Panc1 (cell line): ENCODE data around the gene MYG1. TPM values are rescaled to one million over a fixed set of nuclear protein-coding genes. Genes with fewer than 3 reads are reported as not detected.

Experiments used
- ATAC-seq: fragments of 200-7000 bp; cut with Tn5 transposase; 2 replicates; pipeline ENCODE4 v1.9.1; 2020; ENCODE audit warnings: mild to moderate bottlenecking, moderate library complexity
- BruUV-seq: library from RNA; stranded (reverse); fragments of 400-500 nt; replicated peaks from 2 replicates; lab custom pipeline; 2021; lab: Mats Ljungman, UMichigan
- CTCF ChIA-PET: fragments of 300-600 bp; sonication (Branson Sonifier 250); formaldehyde crosslinking; loops from one replicate; lab custom pipeline; 2022; ENCODE audit warnings: antibody characterized with exemption; lab: Charles Lee
- POLR2A ChIA-PET: fragments of 300-600 bp; sonication (Branson Sonifier 250); formaldehyde crosslinking; loops from one replicate; lab custom pipeline; 2022; ENCODE audit warnings: antibody characterized with exemption; lab: Charles Lee
- DNase-seq: peaks from one replicate; pipeline ENCODE4 v3.0.0-alpha.2; 2010; ENCODE audit warnings: low read depth, low spot score
- H3K27ac ChIP-seq: 2 replicates; pipeline ENCODE4 v1.5.1; 2011; ENCODE audit warnings: mild to moderate bottlenecking, low read length, inconsistent platforms
- H3K27me3 ChIP-seq: fragments of 200-500 bp; sonication (Bioruptor generic); 2 replicates; pipeline ENCODE4 v1.6.0; 2014; ENCODE audit warnings: low read length, inconsistent platforms; ENCODE audit not compliant: control insufficient read depth, insufficient read depth
- H3K36me3 ChIP-seq: fragments of 200-500 bp; sonication (Bioruptor generic); 2 replicates; pipeline ENCODE4 v1.5.1; 2014; ENCODE audit warnings: inconsistent platforms, mild to moderate bottlenecking, low read length, moderate library complexity; ENCODE audit not compliant: control insufficient read depth, insufficient read depth
- H3K4me1 ChIP-seq: 2 replicates; pipeline ENCODE4 v1.5.1; 2011; ENCODE audit warnings: inconsistent platforms, mild to moderate bottlenecking, low read length, moderate library complexity; ENCODE audit not compliant: control insufficient read depth, insufficient read depth
- H3K4me3 ChIP-seq, 2 experiments: 2 replicates each; pipeline ENCODE4 v1.5.1; 2011 to 2012; ENCODE audit warnings: low read depth in 2 of 2, low read length in 2 of 2, mild to moderate bottlenecking in 2 of 2, inconsistent platforms in 1 of 2, moderate library complexity in 1 of 2
- H3K9me3 ChIP-seq: fragments of 200-500 bp; sonication (Bioruptor generic); 2 replicates; pipeline ENCODE4 v1.5.1; 2014; ENCODE audit warnings: low read depth, mild to moderate bottlenecking, inconsistent platforms, low read length, moderate library complexity; ENCODE audit not compliant: control insufficient read depth, insufficient read depth
- POLR2AphosphoS5 ChIP-seq: IDR thresholded peaks from 2 replicates; pipeline ENCODE4 v1.6.1; 2012; ENCODE audit warnings: mild to moderate bottlenecking, low read depth, low read length, moderate library complexity
- SIN3A ChIP-seq: IDR thresholded peaks from 2 replicates; pipeline ENCODE4 v1.6.1; 2012; ENCODE audit warnings: low read depth, mild to moderate bottlenecking, low read length, moderate library complexity, borderline replicate concordance; ENCODE audit not compliant: insufficient read depth
- TCF7L2 ChIP-seq: IDR thresholded peaks from 2 replicates; pipeline ENCODE4 v1.6.1; 2011; ENCODE audit warnings: mild to moderate bottlenecking, low read depth, low read length, inconsistent platforms
- in situ Hi-C: cut with HindIII; loops from 2 replicates; pipeline ENCODE4 v1.10.0; 2016; ENCODE audit warnings: low sequenced_read_pairs, low pct_unique_long_range_greater_than_20kb
- intact Hi-C: fragments of 100-400 bp; cut with micrococcal nuclease; formaldehyde crosslinking; loops from one replicate; pipeline ENCODE4 v1.10.0; 2022; ENCODE audit not compliant: unreplicated experiment
- total RNA-seq: library from RNA; stranded (reverse); gene quantifications from one replicate; pipeline ENCODE4 v1.2.1, GENCODE V29; 2021; ENCODE audit not compliant: unreplicated experiment
- TF ChIP-seq, protein P1 (sequence below): fragments of 450-650 bp; IDR thresholded peaks from 2 replicates; pipeline ENCODE4 v1.5.1; 2017; ENCODE audit warnings: mild to moderate bottlenecking
- TF ChIP-seq, protein P2 (sequence below), 2 experiments: IDR thresholded peaks; 2 replicates each; pipeline ENCODE4 v1.6.1; 2011 to 2012; ENCODE audit warnings: low read depth in 2 of 2, control low read depth in 1 of 2, low read length in 1 of 2, mild to moderate bottlenecking in 1 of 2, moderate library complexity in 1 of 2; ENCODE audit not compliant: insufficient read depth in 1 of 2

MYG1 gene
- total RNA-seq, 1 experiment from 2014 or later: 77.4 TPM

DNA sequence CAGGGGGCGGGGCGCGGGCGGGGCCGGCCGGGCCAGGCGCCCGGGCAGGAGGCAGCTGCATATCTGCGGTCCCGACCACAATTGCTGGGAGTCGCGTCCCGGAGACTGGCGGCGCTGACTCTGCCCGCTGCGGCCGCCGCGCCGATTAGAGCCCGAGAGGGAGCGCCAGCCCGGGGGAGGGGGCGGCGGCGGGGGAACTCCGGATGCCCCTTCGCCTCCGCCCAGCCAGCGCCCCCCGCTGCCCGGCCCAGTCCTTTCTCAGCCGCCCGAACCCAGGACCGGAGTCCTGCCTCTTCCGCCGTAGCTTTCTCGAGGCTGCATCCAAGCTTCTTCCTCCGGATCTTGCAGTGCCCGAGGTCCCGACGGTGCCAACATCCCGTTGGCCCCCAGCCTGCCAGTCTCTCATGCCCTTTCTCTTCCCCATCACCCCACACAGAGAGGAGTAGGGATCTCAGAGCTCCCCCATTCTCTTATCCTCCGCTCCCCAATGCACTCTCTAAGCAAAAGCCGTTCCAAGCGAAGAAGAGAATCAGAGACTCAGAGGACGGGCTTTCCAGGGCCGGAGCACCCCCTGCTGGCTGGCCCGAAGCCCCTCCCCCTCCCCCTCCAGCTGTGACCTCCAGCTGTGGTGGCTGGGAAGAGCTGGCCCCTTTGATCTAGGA, 45.5 kb downstream of the MYG1 start:
- TF ChIP-seq, protein P1, sequence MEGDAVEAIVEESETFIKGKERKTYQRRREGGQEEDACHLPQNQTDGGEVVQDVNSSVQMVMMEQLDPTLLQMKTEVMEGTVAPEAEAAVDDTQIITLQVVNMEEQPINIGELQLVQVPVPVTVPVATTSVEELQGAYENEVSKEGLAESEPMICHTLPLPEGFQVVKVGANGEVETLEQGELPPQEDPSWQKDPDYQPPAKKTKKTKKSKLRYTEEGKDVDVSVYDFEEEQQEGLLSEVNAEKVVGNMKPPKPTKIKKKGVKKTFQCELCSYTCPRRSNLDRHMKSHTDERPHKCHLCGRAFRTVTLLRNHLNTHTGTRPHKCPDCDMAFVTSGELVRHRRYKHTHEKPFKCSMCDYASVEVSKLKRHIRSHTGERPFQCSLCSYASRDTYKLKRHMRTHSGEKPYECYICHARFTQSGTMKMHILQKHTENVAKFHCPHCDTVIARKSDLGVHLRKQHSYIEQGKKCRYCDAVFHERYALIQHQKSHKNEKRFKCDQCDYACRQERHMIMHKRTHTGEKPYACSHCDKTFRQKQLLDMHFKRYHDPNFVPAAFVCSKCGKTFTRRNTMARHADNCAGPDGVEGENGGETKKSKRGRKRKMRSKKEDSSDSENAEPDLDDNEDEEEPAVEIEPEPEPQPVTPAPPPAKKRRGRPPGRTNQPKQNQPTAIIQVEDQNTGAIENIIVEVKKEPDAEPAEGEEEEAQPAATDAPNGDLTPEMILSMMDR: peak; percentile 91
- no peak for TF ChIP-seq POLR2AphosphoS5
- no peak for TF ChIP-seq TCF7L2
- TF ChIP-seq SIN3A: no peak
- TF ChIP-seq, protein P2, sequence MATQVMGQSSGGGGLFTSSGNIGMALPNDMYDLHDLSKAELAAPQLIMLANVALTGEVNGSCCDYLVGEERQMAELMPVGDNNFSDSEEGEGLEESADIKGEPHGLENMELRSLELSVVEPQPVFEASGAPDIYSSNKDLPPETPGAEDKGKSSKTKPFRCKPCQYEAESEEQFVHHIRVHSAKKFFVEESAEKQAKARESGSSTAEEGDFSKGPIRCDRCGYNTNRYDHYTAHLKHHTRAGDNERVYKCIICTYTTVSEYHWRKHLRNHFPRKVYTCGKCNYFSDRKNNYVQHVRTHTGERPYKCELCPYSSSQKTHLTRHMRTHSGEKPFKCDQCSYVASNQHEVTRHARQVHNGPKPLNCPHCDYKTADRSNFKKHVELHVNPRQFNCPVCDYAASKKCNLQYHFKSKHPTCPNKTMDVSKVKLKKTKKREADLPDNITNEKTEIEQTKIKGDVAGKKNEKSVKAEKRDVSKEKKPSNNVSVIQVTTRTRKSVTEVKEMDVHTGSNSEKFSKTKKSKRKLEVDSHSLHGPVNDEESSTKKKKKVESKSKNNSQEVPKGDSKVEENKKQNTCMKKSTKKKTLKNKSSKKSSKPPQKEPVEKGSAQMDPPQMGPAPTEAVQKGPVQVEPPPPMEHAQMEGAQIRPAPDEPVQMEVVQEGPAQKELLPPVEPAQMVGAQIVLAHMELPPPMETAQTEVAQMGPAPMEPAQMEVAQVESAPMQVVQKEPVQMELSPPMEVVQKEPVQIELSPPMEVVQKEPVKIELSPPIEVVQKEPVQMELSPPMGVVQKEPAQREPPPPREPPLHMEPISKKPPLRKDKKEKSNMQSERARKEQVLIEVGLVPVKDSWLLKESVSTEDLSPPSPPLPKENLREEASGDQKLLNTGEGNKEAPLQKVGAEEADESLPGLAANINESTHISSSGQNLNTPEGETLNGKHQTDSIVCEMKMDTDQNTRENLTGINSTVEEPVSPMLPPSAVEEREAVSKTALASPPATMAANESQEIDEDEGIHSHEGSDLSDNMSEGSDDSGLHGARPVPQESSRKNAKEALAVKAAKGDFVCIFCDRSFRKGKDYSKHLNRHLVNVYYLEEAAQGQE (IDR thresholded peaks at IDR 0.05; ENCODE audit: insufficient read depth in 1 of 2, low read depth in 2 of 2, low read length in 1 of 2): no peak
- H3K27me3 ChIP-seq: no peaks in the 10 kb centered on the region
- POLR2A ChIA-PET: interaction anchor here (0.5 to 1.3 kb wide), 4 partner anchors 11 to 159 kb away, joined by 3 to 5 read pairs (median 4); partner anchors contain the start of gene SP1
- H3K27ac ChIP-seq: peak overlapping the region; percentile 64
- H3K9me3 ChIP-seq: no peaks in the 10 kb centered on the region
- no TSS peak for BruUV-seq
- CTCF ChIA-PET: interaction anchor here (0.5 to 2.0 kb wide), 17 partner anchors 7 to 1058 kb away, joined by 3 to 19 read pairs (median 3); partner anchors contain the start of gene AAAS
- no peaks in the 10 kb centered on the region; the same call in 1 of the 2 replicates for H3K36me3 ChIP-seq
- in situ Hi-C loops (no loop called here), intact Hi-C loops (no loop called here)
- H3K4me3 ChIP-seq: peak overlapping the region; percentile 60 to 86
- ATAC-seq (peak; percentile 90), DNase-seq (no peak)
- peaks cover 10% of the 10 kb centered on the region; the same call in 1 of the 2 replicates for H3K4me1 ChIP-seq

DNA sequence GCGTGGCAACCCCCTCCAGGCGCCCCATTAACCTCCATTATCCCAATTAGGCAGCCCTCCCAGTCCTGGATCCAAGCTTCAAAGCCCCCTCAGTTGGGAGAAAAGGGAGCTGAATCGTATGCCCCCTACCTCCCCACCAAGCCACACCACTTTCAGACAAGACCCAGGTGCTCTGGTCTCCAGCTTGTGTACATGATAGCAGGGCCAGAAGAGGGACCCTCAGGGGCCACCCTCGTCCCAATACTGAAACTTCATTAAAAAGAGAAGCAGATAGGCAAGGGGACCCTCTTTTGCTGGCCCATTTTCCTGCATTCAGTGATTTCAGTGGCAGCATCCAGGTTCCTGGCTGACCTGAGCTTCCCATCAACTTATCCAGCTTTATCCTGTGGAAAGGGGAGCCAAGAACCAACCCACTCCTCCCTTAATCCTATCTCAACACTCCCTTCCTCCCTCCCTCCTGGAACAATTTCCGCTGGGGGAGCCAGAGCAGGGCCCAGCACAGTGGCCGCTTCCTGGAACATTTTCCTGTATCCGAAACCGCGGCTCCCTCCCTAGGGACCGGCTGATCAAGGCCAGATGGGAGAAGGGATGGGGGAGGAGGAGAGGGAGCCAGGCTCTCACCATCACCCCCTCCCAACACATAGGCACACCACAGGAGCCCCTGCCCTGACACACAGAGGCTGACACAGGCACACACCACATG, 46.1 kb downstream of the MYG1 start:
- BruUV-seq: no TSS peak
- in situ Hi-C loops (no loop called here), intact Hi-C loops (no loop called here)
- CTCF ChIA-PET: interaction anchor here (0.5 to 2.0 kb wide), 12 partner anchors 11 to 163 kb away, joined by 3 to 19 read pairs (median 4); partner anchors contain the start of gene AAAS
- Histone ChIP-seq H3K4me1 (peaks cover 10% of the 10 kb centered on the region; the same call in 1 of the 2 replicates), H3K36me3 (no peaks in the 10 kb centered on the region; the same call in 1 of the 2 replicates), H3K9me3 (no peaks in the 10 kb centered on the region), H3K27me3 (no peaks in the 10 kb centered on the region), H3K27ac (peak overlapping the region; percentile 64; the same call in 1 of the 2 replicates), H3K4me3 (peak overlapping the region; percentile 60 to 86)
- POLR2A ChIA-PET: interaction anchor here (0.5 to 1.3 kb wide), 3 partner anchors 34 to 159 kb away, joined by 3 to 4 read pairs (median 3); partner anchors contain the start of gene SP1
- ATAC-seq (no peak), DNase-seq (no peak)
- TF ChIP-seq, protein P1: peak; percentile 48
- TF ChIP-seq SIN3A (no peak), TCF7L2 (peak; percentile 87)
